ENCODE data around the gene TMEM40. TPM values are rescaled to one million over a fixed set of nuclear protein-coding genes. Genes with fewer than 3 reads are reported as not detected.
"Not testable (repeated sequence)": the region's sequence is repeated elsewhere in the genome, so short reads cannot be mapped to it uniquely, and the experiment has no call there.

Gene TMEM40, protein sequence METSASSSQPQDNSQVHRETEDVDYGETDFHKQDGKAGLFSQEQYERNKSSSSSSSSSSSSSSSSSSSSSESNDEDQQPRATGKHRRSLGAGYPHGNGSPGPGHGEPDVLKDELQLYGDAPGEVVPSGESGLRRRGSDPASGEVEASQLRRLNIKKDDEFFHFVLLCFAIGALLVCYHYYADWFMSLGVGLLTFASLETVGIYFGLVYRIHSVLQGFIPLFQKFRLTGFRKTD
- 0.27 TPM for total RNA-seq

DNA sequence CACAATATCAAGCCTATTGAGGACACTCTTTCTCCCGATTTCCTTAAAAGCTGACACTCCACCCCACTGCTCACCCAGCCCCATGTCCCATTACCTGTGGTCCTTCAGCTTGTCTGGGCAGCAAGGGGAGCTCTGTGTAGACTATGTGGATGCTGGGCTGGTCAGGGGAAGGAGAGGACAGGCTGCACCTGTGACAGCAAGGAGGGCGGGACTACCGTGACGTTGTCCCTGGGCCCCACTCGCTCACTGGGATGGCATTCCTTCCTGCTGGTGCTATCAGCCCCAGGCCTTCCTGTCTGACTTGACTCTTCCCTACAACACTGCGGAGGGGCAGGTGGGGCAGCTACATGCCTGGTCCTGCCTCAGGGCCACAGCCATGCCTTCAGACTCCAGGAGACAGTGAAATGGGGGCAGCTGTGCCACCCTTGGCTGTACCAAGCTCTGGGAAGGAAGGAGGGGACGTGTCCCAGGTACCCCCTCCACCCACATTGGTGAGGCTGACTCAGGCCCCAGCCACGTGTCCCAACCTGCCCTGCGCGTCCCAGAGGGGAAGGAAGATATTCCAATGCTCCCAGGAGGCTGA, at the start of gene TMEM40:
TSS of gene TMEM40 (minus strand) at position 163 of the 583 bp plus-strand sequence. CDS start 9,427 bp downstream, outside the sequence.
- no peak for DNase-seq (ENCODE audit: low read depth in 2 of 3, low spot score in 2 of 3)

DNA sequence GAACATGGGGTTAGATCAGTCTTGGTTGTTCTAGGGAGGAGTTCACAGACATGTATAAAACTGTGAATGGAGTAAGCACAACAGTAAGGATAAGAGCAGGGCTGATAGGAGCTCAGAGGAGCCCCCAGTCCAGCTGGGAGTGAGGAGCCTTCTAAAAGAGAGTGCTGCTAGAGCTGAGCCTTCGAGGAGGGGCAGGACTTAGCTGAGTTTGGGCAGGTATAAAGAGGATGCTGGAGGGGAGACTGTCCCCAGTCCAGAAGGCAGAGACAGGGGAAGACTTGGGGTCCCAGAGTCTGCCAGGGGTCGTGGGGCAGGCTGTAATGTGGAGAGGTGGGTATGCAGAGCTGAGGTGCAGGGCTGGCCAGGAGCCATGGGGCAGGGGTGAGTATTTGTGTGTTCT, 49.5 kb upstream of the TMEM40 start:
- DNase-seq (ENCODE audit: low read depth in 2 of 3, low spot score in 2 of 3) = no peak

DNA sequence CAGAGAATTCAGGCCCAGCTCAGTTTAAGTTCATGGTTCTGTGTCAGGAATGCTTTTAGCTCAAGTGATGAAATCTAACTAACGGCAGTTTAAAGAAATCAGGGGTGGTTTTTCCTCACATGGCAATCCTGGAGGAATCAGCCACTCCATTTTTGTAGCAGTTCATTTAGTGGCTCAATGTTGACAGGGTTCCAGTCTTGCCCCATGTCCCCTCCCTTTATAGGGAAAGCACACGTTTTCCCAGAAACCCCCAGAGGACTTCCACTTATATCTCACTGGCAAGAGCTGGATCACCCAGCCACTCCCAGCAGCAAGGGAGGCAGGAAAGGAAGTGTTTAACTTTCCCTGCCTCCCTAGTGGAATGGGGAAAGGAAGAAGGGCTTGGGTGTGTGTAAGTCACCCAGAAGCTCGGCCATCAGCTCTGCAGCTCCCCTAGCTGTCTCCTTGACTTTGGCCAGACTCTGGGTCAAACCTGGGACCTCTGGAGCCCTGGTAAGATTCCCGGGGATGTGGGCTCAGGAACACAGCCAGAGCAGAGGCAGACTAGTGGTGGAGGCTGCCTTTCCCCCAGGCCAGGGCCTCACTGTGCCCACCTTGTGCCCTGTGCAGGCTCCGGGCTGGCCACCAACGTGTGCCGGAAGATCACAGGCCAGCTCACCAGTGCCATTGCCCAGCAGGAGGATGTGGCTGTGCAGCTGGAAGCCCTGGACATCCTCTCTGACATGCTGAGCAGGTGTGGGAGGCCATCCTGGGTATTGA, 48.7 kb upstream of the TMEM40 start:
- DNase-seq (ENCODE audit: low read depth in 2 of 3, low spot score in 2 of 3) = no peak

DNA sequence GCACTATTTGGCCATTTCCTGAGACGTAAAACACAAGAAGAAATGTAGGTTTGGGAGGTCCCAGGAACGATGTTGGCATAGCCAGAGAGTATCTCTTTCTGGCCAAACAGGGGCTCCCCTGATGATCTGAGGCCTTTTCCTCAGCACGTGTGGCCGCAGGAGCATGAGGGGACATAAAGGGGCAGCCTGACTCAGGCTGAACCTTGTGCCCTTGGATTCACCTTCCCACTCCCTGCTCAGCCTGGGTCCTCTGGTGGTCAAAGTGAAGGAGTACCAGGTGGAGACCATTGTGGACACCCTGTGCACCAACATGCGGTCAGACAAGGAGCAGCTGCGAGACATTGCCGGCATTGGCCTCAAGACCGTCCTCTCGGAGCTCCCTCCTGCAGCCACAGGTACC, 48.0 kb upstream of the TMEM40 start:
- no peak for DNase-seq (ENCODE audit: low read depth in 2 of 3, low spot score in 2 of 3)

DNA sequence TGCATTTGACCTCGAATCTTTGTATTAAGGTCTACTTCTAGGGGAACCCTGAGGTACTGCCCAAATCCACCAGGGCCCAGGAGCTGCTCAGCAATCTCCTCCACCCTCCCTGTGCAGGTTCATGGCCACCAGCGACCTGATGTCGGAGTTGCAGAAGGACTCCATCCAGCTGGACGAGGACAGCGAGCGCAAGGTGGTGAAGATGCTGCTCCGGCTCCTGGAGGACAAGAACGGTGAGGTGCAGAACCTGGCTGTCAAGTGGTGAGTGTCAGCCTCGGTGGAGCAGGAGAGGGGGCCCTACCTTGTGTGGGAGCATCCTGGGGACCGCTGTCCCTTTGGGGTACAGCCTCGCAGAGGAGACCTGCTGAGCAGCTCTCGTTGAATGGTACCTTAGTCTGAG, 44.3 kb upstream of the TMEM40 start:
- DNase-seq (ENCODE audit: low read depth in 2 of 3, low spot score in 2 of 3) = no peak

DNA sequence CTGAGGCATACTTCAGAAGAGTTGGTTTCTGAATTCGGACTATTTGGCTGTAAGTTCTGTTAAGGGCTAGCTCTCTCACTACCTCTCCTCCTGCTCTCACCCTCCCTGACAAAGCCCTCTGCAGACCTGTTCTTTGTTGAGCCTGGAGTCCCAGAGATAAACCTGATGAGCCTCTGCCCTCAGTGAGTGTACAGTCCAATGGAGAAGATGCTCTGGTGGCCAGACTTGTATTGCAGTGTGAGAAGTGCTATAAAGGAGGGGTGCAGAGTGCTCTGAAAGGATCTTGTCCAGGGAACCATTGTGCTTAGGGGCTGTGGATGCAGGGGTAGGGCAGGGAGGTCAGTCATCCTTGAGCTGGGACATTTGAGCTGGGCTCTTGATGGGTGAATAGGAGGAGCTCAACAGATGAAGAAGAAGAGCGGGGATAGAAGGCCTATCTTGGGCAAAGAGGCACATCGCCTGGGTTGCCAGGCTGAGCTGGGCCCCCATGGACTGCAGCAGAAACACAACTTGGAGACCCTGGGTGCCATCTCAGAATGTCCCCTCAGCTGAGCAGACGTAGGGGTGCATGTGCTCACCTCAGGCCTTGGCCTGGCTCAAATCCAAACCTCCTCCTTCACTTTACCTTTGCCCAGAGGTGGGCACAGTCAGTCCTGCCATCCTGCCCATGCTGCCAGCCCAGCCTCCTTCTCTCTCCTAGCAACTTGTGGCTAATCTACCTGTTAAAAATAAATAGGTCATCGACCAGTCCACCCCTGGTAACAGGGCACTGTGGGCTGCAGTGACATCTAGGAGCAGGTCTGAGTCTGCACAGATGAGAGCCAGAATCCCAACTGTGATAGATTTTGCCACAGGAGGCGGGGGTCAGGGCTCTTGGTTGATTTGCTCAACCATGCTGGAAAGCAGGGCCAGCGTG, 40.7 kb upstream of the TMEM40 start:
- no peak for DNase-seq (ENCODE audit: low read depth in 2 of 3, low spot score in 2 of 3)

DNA sequence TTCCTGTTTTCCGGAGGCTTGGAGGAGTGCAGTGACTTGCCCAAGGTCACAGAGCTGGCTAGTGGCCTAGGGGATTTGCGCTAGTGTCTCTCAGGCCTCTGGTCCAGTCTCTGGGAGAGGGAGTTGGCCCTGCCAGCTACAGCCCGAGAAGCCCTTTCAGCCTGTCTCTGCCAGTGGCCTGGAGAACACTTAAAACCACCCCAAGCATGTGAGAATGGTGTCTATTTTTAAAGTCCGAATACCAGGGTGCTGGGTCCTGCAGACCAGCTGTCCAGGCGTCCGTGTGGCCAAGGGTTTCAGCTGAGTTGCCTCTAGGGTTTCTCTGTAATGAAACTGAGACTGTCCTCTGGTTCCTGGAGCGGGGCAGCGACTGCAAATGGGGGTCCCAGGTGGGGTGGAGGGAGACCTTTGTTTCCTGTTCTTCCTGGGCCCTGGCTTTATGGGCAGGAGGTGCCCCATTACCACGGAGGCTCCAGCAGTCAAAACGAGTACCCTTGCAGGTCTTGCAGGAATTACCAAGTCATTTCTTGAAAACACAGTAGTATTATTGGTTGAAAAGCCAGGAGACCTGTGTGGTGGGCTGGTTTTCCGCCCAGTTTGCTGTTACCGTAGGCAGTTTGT, 39.6 kb upstream of the TMEM40 start:
- DNase-seq (ENCODE audit: low read depth in 2 of 3, low spot score in 2 of 3) = no peak

DNA sequence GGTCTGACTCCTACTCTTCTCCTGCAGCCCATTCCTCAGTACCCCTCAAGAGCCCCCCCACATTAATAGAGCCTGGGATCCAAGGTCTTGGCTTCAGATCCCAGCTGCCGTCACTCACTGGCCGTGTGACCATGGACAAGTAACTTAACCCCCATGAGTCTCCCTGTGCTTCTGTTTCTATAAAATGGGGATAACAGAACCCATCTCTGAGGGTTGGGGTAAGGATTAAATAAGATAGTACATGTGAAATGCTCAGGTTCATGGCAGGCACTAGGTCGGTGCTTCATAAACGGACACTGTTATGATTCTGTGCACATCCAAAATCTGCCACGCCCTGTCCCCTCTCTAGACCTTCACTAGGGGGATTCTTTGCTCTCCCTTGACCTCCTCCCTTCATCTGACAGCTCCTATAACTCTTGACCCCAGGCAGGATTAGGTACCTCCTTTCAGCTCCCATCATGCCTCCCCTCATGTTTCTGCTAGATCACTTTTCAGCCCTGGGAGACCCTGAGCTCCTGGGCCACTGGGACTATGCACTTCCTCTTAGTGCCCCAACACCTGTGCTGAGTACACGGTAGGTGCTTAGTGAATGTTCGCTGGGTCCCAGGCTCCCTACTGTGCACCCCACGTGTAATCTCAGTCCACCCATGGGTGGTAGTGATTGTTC, 39.0 kb upstream of the TMEM40 start:
- no peak for DNase-seq (ENCODE audit: low read depth in 2 of 3, low spot score in 2 of 3)

DNA sequence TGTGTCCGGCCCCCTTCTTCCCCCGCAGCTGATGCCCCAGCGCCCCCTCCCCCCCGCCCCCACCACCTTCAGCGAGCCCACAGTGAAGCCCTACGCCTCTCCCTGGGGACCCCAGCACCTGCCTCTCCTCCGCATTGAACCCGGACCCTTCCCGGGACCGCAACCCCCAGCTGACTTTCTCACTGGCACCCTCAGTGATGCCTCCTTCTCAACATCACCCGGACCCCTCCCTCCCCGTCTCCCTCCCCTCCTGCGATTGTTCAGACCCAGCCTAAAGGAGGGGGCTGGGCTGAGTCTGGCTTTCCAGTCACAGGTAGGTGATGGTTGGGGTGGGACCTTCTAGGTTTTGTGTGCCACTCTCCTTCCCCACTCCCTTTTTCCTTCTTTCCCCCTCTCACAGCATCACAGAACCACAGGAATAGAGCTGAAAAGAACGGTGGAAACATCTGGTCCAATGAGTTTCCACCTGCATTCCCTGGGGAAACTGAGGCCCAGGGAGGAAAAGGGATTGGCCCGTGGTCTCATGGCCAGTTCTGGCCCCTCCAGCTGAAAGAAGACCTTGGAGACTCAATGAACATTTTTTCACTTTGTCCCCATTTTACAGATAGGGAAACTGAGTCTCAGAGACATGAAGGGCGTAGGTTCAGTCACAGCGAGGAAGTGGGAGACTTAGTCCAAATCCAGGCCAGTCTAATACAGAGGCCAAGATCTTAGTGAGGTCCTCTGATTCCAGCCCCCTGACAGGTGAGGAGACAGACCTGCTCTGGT, 38.2 kb upstream of the TMEM40 start:
- DNase-seq (ENCODE audit: low read depth in 2 of 3, low spot score in 2 of 3) = no peak

DNA sequence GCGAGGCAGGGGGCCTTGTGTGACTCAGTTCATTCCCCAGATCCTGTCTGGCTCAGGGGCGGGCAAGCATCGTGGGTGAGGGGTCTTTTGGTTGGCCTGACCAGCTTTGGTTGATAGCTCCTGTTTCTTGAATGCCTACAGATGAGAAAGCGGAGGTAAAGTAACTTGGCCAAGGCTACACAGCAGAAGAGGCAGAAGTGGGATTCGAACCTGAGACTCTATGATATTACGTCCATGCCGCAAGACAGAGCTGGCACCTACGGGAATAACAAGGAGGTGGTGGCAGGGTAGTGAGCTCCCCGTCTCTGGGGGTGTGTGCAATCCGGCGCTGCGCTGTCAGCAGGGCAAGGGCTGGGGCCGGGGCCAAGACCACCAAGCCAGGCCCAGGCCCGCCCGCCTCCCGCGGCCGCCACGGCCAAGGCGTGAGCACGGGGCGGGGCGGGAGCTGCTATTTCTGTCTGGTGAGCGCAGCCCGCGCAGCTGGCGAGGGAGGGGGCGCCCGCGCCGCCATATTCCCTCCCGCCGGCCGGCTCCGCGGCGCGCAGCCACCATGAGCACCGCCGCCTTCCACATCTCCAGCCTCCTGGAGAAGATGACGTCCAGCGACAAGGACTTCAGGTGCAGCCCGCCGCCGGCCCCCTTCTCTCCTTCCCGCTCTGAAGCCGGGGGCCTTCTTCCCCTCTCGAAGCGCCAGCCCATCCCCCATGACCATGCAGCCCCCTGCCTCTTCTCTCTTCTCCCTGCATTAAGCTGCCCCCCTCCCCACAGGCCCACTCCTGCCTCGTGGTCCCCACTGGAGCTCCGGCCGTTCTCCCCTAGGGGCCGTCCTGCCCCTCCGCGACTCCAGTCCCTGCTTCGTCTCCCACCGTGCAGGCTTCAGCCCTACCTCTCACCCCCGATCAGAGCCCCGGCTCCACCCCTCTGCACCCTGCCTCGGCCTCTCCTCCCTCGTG, 37.4 kb upstream of the TMEM40 start, which contains the start of gene CAND2:
TSS of gene CAND2 (plus strand) at position 510 of the 953 bp plus-strand sequence. CDS start at position 551, 41 bp downstream.
- peak in 2 of 3 donors; percentile 46 to 55 for DNase-seq (ENCODE audit: low read depth in 2 of 3, low spot score in 2 of 3)

DNA sequence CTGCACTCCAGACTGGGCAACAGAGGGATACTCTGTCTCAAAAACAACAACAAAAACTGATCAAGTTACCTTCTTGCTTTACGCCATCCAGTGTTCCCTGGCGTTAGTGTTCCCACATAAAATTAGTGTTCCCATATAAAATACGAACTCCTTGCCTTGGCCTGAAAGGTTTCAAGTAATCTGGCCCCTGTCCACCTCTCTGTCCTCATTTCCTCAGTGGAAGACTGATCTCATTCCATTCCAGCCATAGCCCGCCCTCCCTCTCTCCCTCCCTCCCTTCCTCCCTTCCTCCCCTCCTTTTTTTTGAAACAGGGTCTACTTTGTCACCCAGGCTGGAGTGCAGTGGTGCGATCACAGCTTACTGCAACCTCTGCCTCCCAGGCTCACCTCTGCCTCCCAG, 34.6 kb upstream of the TMEM40 start:
- DNase-seq (ENCODE audit: low read depth in 2 of 3, low spot score in 2 of 3) = no peak

DNA sequence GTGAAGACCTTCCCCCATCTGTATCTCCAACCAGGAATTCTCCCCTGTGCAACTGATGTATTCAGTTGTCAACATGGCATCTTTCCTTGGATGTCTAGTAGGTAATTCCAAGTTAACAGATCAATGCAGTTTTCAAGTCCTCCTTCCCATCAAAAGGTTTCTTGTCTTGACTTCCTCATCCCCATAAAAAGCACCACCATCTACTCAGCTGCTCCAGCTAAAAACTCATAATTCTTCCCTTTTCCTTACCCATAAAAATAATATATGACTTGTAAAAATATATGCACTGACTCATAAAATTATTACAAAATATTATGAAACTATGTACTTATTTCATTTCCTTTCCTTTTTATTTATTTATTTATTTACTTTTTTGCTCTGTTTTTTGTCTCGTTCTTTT, 32.4 kb upstream of the TMEM40 start:
- DNase-seq (ENCODE audit: low read depth in 2 of 3, low spot score in 2 of 3) = no peak

DNA sequence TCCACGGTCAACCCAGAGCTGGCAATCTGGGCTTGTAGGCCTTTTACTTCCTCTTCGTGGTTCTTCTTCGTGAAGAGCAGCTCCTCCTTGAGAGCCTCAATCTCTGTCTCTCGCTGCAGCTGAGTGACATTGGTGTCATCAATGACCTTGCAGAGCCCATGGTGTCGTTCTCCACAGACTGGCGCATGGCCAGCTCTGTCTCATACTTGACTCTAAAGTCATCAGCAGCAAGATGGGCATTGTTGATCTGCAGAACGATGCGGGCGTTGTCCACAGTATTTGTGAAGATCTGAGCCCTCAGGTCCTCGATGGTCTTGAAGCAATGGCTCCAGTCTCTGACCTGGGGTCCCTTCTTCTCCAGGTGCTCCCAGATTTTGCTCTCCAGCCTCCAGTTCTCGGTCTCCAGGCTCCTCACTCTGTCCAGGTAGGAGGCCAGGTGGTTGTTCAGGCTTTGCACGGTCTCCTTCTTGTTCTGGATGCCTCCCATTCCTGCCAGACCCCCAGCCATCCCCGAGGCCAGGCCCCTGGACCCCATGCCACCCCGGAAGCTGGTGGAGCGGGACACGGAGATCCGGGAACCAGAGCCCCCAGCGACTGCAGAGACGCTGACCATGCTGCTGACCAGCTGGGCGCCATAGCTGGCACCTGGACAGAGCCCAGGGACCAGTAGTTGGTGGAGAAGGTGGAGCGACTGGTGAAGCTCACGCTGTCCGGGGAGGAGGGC, 29.1 kb upstream of the TMEM40 start:
- DNase-seq (ENCODE audit: low read depth in 2 of 3, low spot score in 2 of 3) = not testable (repeated sequence)

DNA sequence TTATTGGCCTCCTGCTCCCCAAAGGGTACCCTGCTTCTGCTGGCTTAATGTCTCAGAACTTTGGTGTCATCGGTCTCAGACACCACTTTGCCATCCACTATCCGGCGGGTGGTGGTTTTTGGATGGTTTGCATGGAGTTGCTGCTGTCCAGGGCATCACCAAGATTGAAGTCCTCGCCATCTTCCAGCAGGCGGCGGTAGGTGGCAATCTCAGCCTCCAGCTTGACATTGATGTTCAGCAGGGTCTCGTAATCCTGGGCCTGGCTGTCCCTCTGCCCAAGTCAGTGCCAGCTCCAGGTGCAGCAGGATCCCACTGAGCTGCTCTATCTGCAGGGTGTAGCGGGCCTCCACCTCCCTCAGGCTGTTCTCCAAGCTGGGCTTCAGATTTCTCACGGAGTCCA, 28.3 kb upstream of the TMEM40 start:
- peak in 2 of 3 donors; percentile 44 to 80 for DNase-seq (ENCODE audit: low read depth in 2 of 3, low spot score in 2 of 3)

DNA sequence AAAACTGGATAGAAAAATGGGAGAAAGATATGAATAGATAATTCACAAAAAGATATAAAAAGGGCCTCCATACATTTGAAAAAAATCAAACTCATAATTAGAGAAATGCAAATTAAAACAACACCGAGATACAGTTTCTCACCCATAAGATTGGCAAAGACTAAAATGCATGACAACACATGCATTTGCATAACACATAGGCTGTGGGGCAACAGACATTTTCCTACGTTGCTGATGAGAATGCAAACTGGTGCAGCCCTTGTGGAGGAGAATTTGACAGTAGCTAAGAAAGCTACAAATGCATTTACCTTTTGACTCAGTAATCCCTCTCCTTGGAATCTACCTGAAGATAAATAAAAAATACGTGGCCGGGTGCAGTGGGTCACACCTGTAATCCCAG, 26.0 kb upstream of the TMEM40 start:
- no peak for DNase-seq (ENCODE audit: low read depth in 2 of 3, low spot score in 2 of 3)

DNA sequence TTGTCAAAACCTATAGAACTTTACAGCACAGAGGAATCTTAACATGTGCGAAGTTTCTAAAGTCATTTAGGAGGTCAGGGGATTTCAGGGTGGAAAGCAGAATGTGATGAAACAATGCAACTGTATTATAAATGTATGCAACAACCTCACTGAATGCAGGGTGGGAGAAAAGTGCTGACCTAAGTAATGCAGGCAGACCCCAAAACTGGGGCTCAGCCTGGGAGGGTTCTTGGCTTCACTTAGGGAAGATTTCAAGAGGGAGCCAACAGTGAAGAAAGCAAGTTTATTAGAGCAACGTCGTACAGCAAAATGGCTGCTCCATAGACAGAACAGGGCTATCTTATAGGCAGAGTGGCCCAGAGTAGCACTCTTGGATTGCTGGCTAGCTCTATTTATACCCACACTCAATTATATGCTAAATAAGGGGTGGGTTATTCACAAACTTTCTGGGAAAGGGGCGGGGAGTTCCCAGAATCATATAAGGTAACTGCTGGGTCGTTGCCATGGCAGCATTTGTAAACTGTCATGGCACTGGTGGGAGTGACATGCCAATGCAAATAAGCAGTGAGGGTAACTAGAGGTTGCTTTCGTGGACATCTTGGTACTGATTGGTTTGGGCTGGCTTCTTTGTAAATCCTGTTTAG, 23.2 kb upstream of the TMEM40 start:
- DNase-seq (ENCODE audit: low read depth in 2 of 3, low spot score in 2 of 3) = peak in 1 of 3 donors; percentile 23

DNA sequence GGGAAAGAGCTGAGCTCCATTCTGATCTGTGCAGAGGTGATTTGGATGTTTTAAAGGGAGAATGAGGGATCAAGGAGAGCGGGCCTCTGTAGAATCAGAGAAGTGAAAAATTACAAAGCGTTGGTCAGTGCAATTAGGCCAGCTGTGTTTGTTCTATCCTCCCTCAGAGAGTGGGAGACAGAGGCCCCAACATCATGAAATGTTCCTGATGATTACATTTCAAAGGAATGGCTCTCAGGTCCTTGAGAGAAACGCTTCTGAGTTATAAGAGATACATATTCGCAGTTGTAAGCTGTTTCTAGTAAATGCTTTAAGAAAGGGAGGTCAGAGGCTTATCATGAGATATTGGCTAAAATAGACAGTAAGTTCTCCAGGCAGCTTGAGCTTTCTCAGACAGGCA, 21.7 kb upstream of the TMEM40 start:
- DNase-seq (ENCODE audit: low read depth in 2 of 3, low spot score in 2 of 3) = no peak

Data from hematopoietic multipotent progenitor cell (in vitro differentiated cells).